A549 (cell line): ENCODE data around the gene XCL1.

Experiments used
- CEBPB ChIP-seq, 2 experiments: fragments of >200 bp in 1 of 2; sonication (Bioruptor Twin) in 1 of 2; formaldehyde crosslinking in 1 of 2; IDR thresholded peaks; 2 replicates each; pipeline ENCODE4 v1.6.1; 2012 to 2016
- CHD4 ChIP-seq: fragments of 200-600 bp; sonication (generic); IDR thresholded peaks from 2 replicates; pipeline ENCODE4 v1.6.1; 2016; ENCODE audit warnings: antibody characterized with exemption, mild to moderate bottlenecking, borderline replicate concordance
- EP300 ChIP-seq, 2 experiments: fragments of >200 bp; sonication (Bioruptor Twin); formaldehyde crosslinking; IDR thresholded peaks; 2 replicates in 1 of 2; 3 replicates in 1 of 2; pipeline ENCODE4 v1.6.1; 2016 to 2017
- NFE2L2 ChIP-seq: fragments of 150-350 bp; conservative IDR thresholded peaks from 2 replicates; pipeline ENCODE4 v1.6.1; 2014; ENCODE audit warnings: low read length
- POLR2A ChIP-seq: IDR thresholded peaks from 2 replicates; pipeline ENCODE4 v1.6.1; 2012; ENCODE audit warnings: mild to moderate bottlenecking, low read length
- RCOR1 ChIP-seq: fragments of 150-350 bp; IDR thresholded peaks from 2 replicates; pipeline ENCODE4 v1.6.1; 2014; ENCODE audit warnings: antibody characterized with exemption, low read length, low read depth
- RNF2 ChIP-seq: fragments of 200-600 bp; sonication (generic); IDR thresholded peaks from 2 replicates; pipeline ENCODE4 v1.6.1; 2016; ENCODE audit warnings: low read depth, mild to moderate bottlenecking, antibody characterized with exemption, moderate library complexity, borderline replicate concordance
- TF ChIP-seq, protein P1 (sequence below): fragments of 250-450 bp; sonication (Bioruptor Pico); IDR thresholded peaks from 2 replicates; pipeline ENCODE4 v1.5.0; 2021; ENCODE audit warnings: mild to moderate bottlenecking, moderate library complexity, borderline replicate concordance
- TF ChIP-seq, protein P2 (sequence below): fragments of >200 bp; sonication (Bioruptor Twin); formaldehyde crosslinking; IDR thresholded peaks from 3 replicates; pipeline ENCODE4 v1.5.1; 2016
- TF ChIP-seq, protein P3 (sequence below): IDR thresholded peaks from 2 replicates; pipeline ENCODE4 v1.6.1; 2012
- TF ChIP-seq, protein P4 (sequence below): fragments of 450-650 bp; IDR thresholded peaks from 2 replicates; pipeline ENCODE4 v1.6.1; 2014; ENCODE audit warnings: antibody characterized with exemption

DNA sequence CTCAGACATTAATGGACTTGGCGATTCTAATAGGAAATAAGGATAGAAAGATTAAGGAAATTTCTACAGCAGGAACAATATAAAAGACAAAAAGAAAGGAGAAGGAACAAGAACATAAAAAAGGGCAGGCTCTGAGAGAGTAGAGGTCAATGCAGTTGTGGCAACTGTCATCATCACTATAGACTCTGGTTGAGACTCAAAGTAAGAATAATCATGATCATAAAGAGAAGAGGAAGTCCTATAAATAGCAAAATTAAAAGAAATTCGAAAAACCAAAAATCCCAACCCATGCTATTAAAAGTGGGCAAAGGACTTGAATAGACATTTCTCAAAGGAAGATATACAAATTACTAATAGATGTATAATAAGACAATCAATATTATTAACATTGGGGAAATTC lies 14.4 kb upstream of the XCL1 start:
- TF ChIP-seq RNF2, result no peak
- TF ChIP-seq, protein P1, sequence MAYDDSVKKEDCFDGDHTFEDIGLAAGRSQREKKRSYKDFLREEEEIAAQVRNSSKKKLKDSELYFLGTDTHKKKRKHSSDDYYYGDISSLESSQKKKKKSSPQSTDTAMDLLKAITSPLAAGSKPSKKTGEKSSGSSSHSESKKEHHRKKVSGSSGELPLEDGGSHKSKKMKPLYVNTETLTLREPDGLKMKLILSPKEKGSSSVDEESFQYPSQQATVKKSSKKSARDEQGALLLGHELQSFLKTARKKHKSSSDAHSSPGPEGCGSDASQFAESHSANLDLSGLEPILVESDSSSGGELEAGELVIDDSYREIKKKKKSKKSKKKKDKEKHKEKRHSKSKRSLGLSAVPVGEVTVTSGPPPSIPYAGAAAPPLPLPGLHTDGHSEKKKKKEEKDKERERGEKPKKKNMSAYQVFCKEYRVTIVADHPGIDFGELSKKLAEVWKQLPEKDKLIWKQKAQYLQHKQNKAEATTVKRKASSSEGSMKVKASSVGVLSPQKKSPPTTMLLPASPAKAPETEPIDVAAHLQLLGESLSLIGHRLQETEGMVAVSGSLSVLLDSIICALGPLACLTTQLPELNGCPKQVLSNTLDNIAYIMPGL (CRISPR knock-in tag), result no peak
- TF ChIP-seq, protein P2, sequence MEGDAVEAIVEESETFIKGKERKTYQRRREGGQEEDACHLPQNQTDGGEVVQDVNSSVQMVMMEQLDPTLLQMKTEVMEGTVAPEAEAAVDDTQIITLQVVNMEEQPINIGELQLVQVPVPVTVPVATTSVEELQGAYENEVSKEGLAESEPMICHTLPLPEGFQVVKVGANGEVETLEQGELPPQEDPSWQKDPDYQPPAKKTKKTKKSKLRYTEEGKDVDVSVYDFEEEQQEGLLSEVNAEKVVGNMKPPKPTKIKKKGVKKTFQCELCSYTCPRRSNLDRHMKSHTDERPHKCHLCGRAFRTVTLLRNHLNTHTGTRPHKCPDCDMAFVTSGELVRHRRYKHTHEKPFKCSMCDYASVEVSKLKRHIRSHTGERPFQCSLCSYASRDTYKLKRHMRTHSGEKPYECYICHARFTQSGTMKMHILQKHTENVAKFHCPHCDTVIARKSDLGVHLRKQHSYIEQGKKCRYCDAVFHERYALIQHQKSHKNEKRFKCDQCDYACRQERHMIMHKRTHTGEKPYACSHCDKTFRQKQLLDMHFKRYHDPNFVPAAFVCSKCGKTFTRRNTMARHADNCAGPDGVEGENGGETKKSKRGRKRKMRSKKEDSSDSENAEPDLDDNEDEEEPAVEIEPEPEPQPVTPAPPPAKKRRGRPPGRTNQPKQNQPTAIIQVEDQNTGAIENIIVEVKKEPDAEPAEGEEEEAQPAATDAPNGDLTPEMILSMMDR, result no peak
- TF ChIP-seq, protein P3, sequence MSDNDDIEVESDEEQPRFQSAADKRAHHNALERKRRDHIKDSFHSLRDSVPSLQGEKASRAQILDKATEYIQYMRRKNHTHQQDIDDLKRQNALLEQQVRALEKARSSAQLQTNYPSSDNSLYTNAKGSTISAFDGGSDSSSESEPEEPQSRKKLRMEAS, result no peak
- no peak for TF ChIP-seq EP300 (IDR thresholded peaks at IDR 0.05)
- TF ChIP-seq, protein P4, sequence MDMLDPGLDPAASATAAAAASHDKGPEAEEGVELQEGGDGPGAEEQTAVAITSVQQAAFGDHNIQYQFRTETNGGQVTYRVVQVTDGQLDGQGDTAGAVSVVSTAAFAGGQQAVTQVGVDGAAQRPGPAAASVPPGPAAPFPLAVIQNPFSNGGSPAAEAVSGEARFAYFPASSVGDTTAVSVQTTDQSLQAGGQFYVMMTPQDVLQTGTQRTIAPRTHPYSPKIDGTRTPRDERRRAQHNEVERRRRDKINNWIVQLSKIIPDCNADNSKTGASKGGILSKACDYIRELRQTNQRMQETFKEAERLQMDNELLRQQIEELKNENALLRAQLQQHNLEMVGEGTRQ, result no peak
- TF ChIP-seq NFE2L2, result no peak
- TF ChIP-seq POLR2A, result no peak
- TF ChIP-seq RCOR1, result no peak
- TF ChIP-seq CHD4, result no peak
- no peak for TF ChIP-seq CEBPB (IDR thresholded peaks at IDR 0.05)
